CD14-positive monocyte (primary cell): ENCODE measurements around the gene FAM114A2. TPM values are rescaled to one million over a fixed set of nuclear protein-coding genes. Genes with fewer than 3 reads are reported as not detected.

Source experiments
- DNase-seq, 3 donors: peaks; one replicate each; pipeline ENCODE4 v3.0.0-alpha.2; 2011 to 2022
- H2AFZ ChIP-seq: 2 replicates; pipeline ENCODE4 v1.6.0; 2012; ENCODE audit warnings: mild to moderate bottlenecking, low read depth, low read length, inconsistent platforms; ENCODE audit not compliant: insufficient read depth, poor library complexity, severe bottlenecking
- H3K27ac ChIP-seq, 2 donors: 1 replicate in 1 of 2; 2 replicates in 1 of 2; pipeline ENCODE4 v1.5.1; 2012 to 2013; ENCODE audit warnings: low read length in 2 of 2, control low read depth in 1 of 2, inconsistent platforms in 1 of 2, low read depth in 1 of 2, mild to moderate bottlenecking in 1 of 2
- H3K27me3 ChIP-seq, 2 donors: one replicate each; pipeline versions ENCODE4 v1.6.0 to v1.6.1; 2011 to 2013; ENCODE audit warnings: low read length in 2 of 2; ENCODE audit not compliant: control insufficient read depth in 2 of 2, insufficient read depth in 2 of 2
- H3K36me3 ChIP-seq, 2 donors: replicated peaks in 1 of 2; 1 replicate in 1 of 2; 2 replicates in 1 of 2; pipeline versions ENCODE4 v1.5.1 to v1.6.1; 2012 to 2013; ENCODE audit warnings: low read length in 2 of 2, control low read depth in 1 of 2, inconsistent platforms in 1 of 2, mild to moderate bottlenecking in 1 of 2; ENCODE audit not compliant: insufficient read depth in 2 of 2, control insufficient read depth in 1 of 2
- H3K4me1 ChIP-seq, 2 donors: 1 replicate in 1 of 2; 2 replicates in 1 of 2; pipeline versions ENCODE4 v1.5.1 to v1.6.1; 2012 to 2013; ENCODE audit warnings: low read length in 2 of 2, control low read depth in 1 of 2, inconsistent platforms in 1 of 2, mild to moderate bottlenecking in 1 of 2, moderate library complexity in 1 of 2; ENCODE audit not compliant: insufficient read depth in 2 of 2, control insufficient read depth in 1 of 2
- H3K4me2 ChIP-seq: replicated peaks from 2 replicates; pipeline ENCODE3; 2012; ENCODE audit warnings: low read length, moderate library complexity, mild to moderate bottlenecking; ENCODE audit not compliant: poor library complexity, severe bottlenecking; ENCODE audit errors: extremely low read depth
- H3K4me3 ChIP-seq, 3 experiments: fragments of 200-600 bp in 1 of 3; sonication (generic) in 1 of 3; replicated peaks in 1 of 3; 1 replicate in 2 of 3; 2 replicates in 1 of 3; pipeline ENCODE4 v1.5.1; 2011 to 2013; ENCODE audit warnings: low read length in 3 of 3, mild to moderate bottlenecking in 3 of 3, control low read depth in 2 of 3, low read depth in 2 of 3, inconsistent platforms in 1 of 3, moderate library complexity in 1 of 3
- H3K79me2 ChIP-seq: 2 replicates; pipeline ENCODE4 v1.6.0; 2012; ENCODE audit warnings: mild to moderate bottlenecking, control low read depth, inconsistent platforms, low read length, moderate library complexity; ENCODE audit not compliant: insufficient read depth
- H3K9ac ChIP-seq: 2 replicates; pipeline ENCODE4 v1.6.0; 2017; ENCODE audit warnings: low read length, mild to moderate bottlenecking; ENCODE audit not compliant: insufficient read depth, poor library complexity, severe bottlenecking
- H3K9me3 ChIP-seq, 2 donors: replicated peaks in 1 of 2; 1 replicate in 1 of 2; 2 replicates in 1 of 2; pipeline versions ENCODE4 v1.5.1 to v1.6.1; 2012 to 2013; ENCODE audit warnings: low read length in 2 of 2, control low read depth in 1 of 2; ENCODE audit not compliant: control insufficient read depth in 1 of 2, insufficient read depth in 1 of 2
- H4K20me1 ChIP-seq: 2 replicates; pipeline ENCODE4 v1.6.0; 2012; ENCODE audit warnings: mild to moderate bottlenecking, low read length, control low read depth, moderate library complexity; ENCODE audit not compliant: insufficient read depth
- H3K27ac Mint-ChIP-seq, 7 donors: one replicate each; pipeline ENCODE4 v1.8.0; 2020; ENCODE audit warnings: mild to moderate bottlenecking in 7 of 7, mixed read lengths in 7 of 7, moderate library complexity in 6 of 7, inconsistent platforms in 2 of 7
- H3K27me3 Mint-ChIP-seq, 3 donors: one replicate each; pipeline ENCODE4 v1.8.0; 2021 to 2022; ENCODE audit warnings: low read depth in 3 of 3, mild to moderate bottlenecking in 3 of 3, mixed read lengths in 3 of 3, moderate library complexity in 3 of 3, inconsistent platforms in 1 of 3
- H3K36me3 Mint-ChIP-seq, 2 donors: one replicate each; pipeline ENCODE4 v1.8.0; 2020; ENCODE audit warnings: mixed read lengths in 2 of 2, inconsistent platforms in 1 of 2, mild to moderate bottlenecking in 1 of 2
- H3K4me1 Mint-ChIP-seq: one replicate; pipeline ENCODE4 v1.8.0; 2020; ENCODE audit warnings: mild to moderate bottlenecking, mixed read lengths
- H3K4me3 Mint-ChIP-seq, 2 donors: one replicate each; pipeline ENCODE4 v1.8.0; 2020; ENCODE audit warnings: mild to moderate bottlenecking in 2 of 2, mixed read lengths in 2 of 2, moderate library complexity in 1 of 2
- H3K9me3 Mint-ChIP-seq, 7 donors: one replicate each; pipeline ENCODE4 v1.8.0; 2020 to 2022; ENCODE audit warnings: mixed read lengths in 7 of 7, mild to moderate bottlenecking in 6 of 7, moderate library complexity in 6 of 7, inconsistent platforms in 2 of 7
- CTCF ChIP-seq: fragments of 200-600 bp; IDR thresholded peaks from one replicate; pipeline ENCODE4 v1.8.0; 2022; ENCODE audit warnings: antibody characterized with exemption, mild to moderate bottlenecking
- WGBS: methylation state at CpG from one replicate; pipeline ENCODE4 v1.1.5; 2013; ENCODE audit warnings: missing lambda C conversion rate; ENCODE audit not compliant: insufficient coverage; 5-methylcytosine and 5-hydroxymethylcytosine counted together
- intact Hi-C, 2 donors: fragments of 100-400 bp; cut with micrococcal nuclease; formaldehyde crosslinking; loops; one replicate each; pipeline versions ENCODE4 v1.15.0 to v1.15.1; 2023
- polyA plus RNA-seq, 3 donors: library from polyadenylated mRNA; depleted of rRNA in 1 of 3; unstranded in 2 of 3; stranded (reverse) in 1 of 3; fragments of 300-500 nt in 2 of 3; fragments of >200 nt in 1 of 3; fragmentation: Illumina TruSeq in 2 of 3; gene quantifications; 1 replicate in 2 of 3; 2 replicates in 1 of 3; pipeline ENCODE4 v1.2.3, GENCODE V29; 2012 to 2021

FAM114A2 gene
- polyA plus RNA-seq, 3 donors: 6.7 to 18.4 (median 15.6) TPM

GRCh38 chr5:153972240-153972639 lies 66.5 kb downstream of the FAM114A2 start:
- H3K4me3 Mint-ChIP-seq: no peak overlapping the region
- intact Hi-C loops: loop anchor here in 1 of 2 donors (10.0 kb wide), 1 partner anchor 433 kb away; no protein-coding TSS in a partner anchor
- Histone ChIP-seq H3K27me3 (no peaks in the 10 kb centered on the region), H3K79me2 (no peaks in the 10 kb centered on the region), H3K4me3 (no peak overlapping the region), H2AFZ (no peak overlapping the region), H3K4me2 (no peak overlapping the region), H3K27ac (no peak overlapping the region), H3K9me3 (no peaks in the 10 kb centered on the region), H3K36me3 (no peaks in the 10 kb centered on the region), H3K4me1 (no peaks in the 10 kb centered on the region), H3K9ac (no peak overlapping the region), H4K20me1 (no peaks in the 10 kb centered on the region)
- WGBS: 88% methylated on average over 1 of the region's 2 CpGs
- no peaks in the 10 kb centered on the region for H3K9me3 Mint-ChIP-seq
- peaks cover 2 to 6% (median 2%) of the 10 kb centered on the region in 3 donors for H3K27me3 Mint-ChIP-seq
- DNase-seq: no peak
- peaks cover 8% of the 10 kb centered on the region for H3K4me1 Mint-ChIP-seq
- no peak overlapping the region for H3K27ac Mint-ChIP-seq
- TF ChIP-seq CTCF: no peak
- no peaks in the 10 kb centered on the region for H3K36me3 Mint-ChIP-seq

GRCh38 chr5:153970496-153970895 lies 68.2 kb downstream of the FAM114A2 start:
- Mint-ChIP-seq H3K36me3 (no peaks in the 10 kb centered on the region), H3K4me3 (no peak overlapping the region), H3K27me3 (peaks cover 2 to 7% (median 5%) of the 10 kb centered on the region in 3 donors), H3K27ac (no peak overlapping the region), H3K4me1 (peaks cover 8% of the 10 kb centered on the region), H3K9me3 (no peaks in the 10 kb centered on the region)
- Histone ChIP-seq H3K9me3 (no peaks in the 10 kb centered on the region), H3K4me1 (no peaks in the 10 kb centered on the region), H3K4me2 (no peak overlapping the region), H4K20me1 (no peaks in the 10 kb centered on the region), H3K79me2 (no peaks in the 10 kb centered on the region), H3K9ac (no peak overlapping the region), H3K27ac (no peak overlapping the region), H3K36me3 (no peaks in the 10 kb centered on the region), H2AFZ (no peak overlapping the region), H3K27me3 (no peaks in the 10 kb centered on the region), H3K4me3 (no peak overlapping the region)
- no peak for DNase-seq
- WGBS: 60% methylated on average over 1 of the region's 3 CpGs
- intact Hi-C loops: loop anchor here in 1 of 2 donors (10.0 kb wide), 1 partner anchor 434 kb away; no protein-coding TSS in a partner anchor
- TF ChIP-seq CTCF: no peak
